ENCODE measurements around the gene LRP11.

GRCh38 chr6:149863698-149864577 is at the start of gene LRP11:
- TF ChIP-seq REST (IDR thresholded peaks at IDR 0.05; ENCODE audit: insufficient replicate concordance, low read depth) (peak; percentile 89), CTCF (IDR thresholded peaks at IDR 0.05; ENCODE audit: insufficient read depth, low read length) (no peak), SPI1 (IDR thresholded peaks at IDR 0.05; ENCODE audit: borderline replicate concordance, low read depth) (no peak), POLR2AphosphoS5 (IDR thresholded peaks at IDR 0.05; ENCODE audit: low read depth) (no peak), GABPA (IDR thresholded peaks at IDR 0.05; ENCODE audit: low read depth) (no peak)

Data from HL-60 (cell line).